Gastroesophageal sphincter (tissue), 3 donors: ENCODE data around the gene PODN.

Source experiments
- EP300 ChIP-seq: sonication (generic); formaldehyde crosslinking; IDR thresholded peaks from one replicate; pipeline ENCODE4 v1.6.1; 2017; ENCODE audit warnings: antibody characterized with exemption, mild to moderate bottlenecking
- TF ChIP-seq, protein P1 (sequence below), 4 experiments: fragments of 200-600 bp in 2 of 4; fragments of 450-650 bp in 2 of 4; sonication (generic) in 1 of 4; IDR thresholded peaks; one replicate each; pipeline ENCODE4 v1.5.1; 2017 to 2019; ENCODE audit warnings: antibody characterized with exemption in 4 of 4, mild to moderate bottlenecking in 2 of 4, moderate library complexity in 2 of 4

DNA sequence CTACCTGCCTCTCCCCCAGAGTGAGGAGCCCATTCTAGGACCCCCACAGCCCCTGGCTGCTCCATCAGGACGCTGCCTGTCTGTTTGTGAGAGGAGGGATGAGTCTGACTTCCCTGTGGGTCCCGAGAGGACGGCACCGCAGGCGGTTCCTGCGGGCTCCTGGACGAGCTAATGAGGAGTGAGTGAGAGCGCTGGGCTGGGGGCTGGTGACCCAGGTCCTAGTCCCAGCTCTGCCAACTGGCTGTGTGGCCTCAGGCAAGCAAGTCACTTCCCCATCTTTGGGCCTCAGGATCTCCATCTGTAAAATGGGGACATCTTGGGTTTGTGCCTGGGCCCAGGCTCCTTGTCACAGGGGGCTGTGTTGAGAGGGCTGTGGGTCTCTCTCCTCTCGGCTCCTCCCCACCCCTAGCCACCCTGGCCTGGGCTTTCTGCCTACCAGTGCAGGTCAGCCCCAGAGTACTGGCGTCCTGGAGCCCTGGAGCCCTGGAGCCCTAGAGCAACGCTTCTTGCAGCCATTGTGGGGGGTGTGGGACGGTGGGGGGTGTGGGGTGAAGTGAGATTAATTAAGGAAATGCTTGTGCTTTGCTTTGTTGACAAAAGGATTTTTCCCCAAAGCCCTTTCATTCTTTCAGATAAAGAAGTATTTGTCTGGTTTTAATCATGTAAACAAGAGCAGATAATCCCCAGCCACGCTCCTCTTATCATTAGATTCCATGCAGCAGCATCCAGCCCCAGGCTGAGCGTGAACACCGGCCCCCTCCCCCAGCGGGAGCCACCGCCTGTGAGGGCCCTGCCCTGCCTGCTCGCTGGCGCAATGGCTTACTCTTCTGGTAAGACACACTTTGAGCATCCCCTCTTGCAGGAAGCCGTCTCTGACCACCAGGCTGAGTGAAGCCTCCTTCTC, 53.6 kb downstream of the PODN start:
- TF ChIP-seq EP300: no peak
- TF ChIP-seq, protein P1, sequence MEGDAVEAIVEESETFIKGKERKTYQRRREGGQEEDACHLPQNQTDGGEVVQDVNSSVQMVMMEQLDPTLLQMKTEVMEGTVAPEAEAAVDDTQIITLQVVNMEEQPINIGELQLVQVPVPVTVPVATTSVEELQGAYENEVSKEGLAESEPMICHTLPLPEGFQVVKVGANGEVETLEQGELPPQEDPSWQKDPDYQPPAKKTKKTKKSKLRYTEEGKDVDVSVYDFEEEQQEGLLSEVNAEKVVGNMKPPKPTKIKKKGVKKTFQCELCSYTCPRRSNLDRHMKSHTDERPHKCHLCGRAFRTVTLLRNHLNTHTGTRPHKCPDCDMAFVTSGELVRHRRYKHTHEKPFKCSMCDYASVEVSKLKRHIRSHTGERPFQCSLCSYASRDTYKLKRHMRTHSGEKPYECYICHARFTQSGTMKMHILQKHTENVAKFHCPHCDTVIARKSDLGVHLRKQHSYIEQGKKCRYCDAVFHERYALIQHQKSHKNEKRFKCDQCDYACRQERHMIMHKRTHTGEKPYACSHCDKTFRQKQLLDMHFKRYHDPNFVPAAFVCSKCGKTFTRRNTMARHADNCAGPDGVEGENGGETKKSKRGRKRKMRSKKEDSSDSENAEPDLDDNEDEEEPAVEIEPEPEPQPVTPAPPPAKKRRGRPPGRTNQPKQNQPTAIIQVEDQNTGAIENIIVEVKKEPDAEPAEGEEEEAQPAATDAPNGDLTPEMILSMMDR (IDR thresholded peaks at IDR 0.05): no peak
